Liver (tissue), 3 donors: ENCODE measurements around the gene VPS35L.

Experiments
- ATF3 ChIP-seq: IDR thresholded peaks from 2 replicates; pipeline ENCODE4 v1.6.1; 2016; ENCODE audit warnings: antibody characterized with exemption
- EGR1 ChIP-seq, 2 donors: IDR thresholded peaks; 2 replicates each; pipeline ENCODE4 v1.6.1; 2016 to 2018; ENCODE audit warnings: antibody characterized with exemption in 2 of 2, low read depth in 2 of 2
- GABPA ChIP-seq, 2 donors: IDR thresholded peaks in 1 of 2; conservative IDR thresholded peaks in 1 of 2; 2 replicates each; pipeline ENCODE4 v1.6.1; 2016; ENCODE audit warnings: antibody characterized with exemption in 2 of 2, mild to moderate bottlenecking in 1 of 2, moderate library complexity in 1 of 2
- HNF4A ChIP-seq, 2 donors: conservative IDR thresholded peaks; 2 replicates each; pipeline ENCODE4 v1.6.1; 2016; ENCODE audit warnings: antibody characterized with exemption in 2 of 2, mild to moderate bottlenecking in 2 of 2
- JUND ChIP-seq, 2 donors: IDR thresholded peaks; 2 replicates each; pipeline ENCODE4 v1.6.1; 2016; ENCODE audit warnings: antibody characterized with exemption in 2 of 2
- RAD21 ChIP-seq, 2 donors: IDR thresholded peaks; 2 replicates each; pipeline ENCODE4 v1.6.1; 2016; ENCODE audit warnings: antibody characterized with exemption in 2 of 2, mild to moderate bottlenecking in 2 of 2
- RXRA ChIP-seq, 2 donors: IDR thresholded peaks; 2 replicates each; pipeline ENCODE4 v1.6.1; 2017 to 2018; ENCODE audit warnings: antibody characterized with exemption in 2 of 2, mild to moderate bottlenecking in 1 of 2
- SP1 ChIP-seq: IDR thresholded peaks from 2 replicates; pipeline ENCODE4 v1.6.1; 2018; ENCODE audit warnings: antibody characterized with exemption, mild to moderate bottlenecking
- TAF1 ChIP-seq: conservative IDR thresholded peaks from 2 replicates; pipeline ENCODE4 v1.6.1; 2016; ENCODE audit warnings: antibody characterized with exemption, mild to moderate bottlenecking
- TF ChIP-seq, protein P1 (sequence below): fragments of 150-350 bp; IDR thresholded peaks from 2 replicates; pipeline ENCODE4 v1.5.1; 2017; ENCODE audit warnings: improper control_type of control experiment, low read depth, low read length; ENCODE audit not compliant: missing input control
- TF ChIP-seq, protein P2 (sequence below): IDR thresholded peaks from 2 replicates; pipeline ENCODE4 v1.6.1; 2016; ENCODE audit warnings: antibody characterized with exemption
- TF ChIP-seq, protein P3 (sequence below): IDR thresholded peaks from 2 replicates; pipeline ENCODE4 v1.6.1; 2016; ENCODE audit warnings: antibody characterized with exemption, mild to moderate bottlenecking
- donor health status: healthy.
- donor health status: healthy.

- TF ChIP-seq TAF1 = no peak
- TF ChIP-seq, protein P1, sequence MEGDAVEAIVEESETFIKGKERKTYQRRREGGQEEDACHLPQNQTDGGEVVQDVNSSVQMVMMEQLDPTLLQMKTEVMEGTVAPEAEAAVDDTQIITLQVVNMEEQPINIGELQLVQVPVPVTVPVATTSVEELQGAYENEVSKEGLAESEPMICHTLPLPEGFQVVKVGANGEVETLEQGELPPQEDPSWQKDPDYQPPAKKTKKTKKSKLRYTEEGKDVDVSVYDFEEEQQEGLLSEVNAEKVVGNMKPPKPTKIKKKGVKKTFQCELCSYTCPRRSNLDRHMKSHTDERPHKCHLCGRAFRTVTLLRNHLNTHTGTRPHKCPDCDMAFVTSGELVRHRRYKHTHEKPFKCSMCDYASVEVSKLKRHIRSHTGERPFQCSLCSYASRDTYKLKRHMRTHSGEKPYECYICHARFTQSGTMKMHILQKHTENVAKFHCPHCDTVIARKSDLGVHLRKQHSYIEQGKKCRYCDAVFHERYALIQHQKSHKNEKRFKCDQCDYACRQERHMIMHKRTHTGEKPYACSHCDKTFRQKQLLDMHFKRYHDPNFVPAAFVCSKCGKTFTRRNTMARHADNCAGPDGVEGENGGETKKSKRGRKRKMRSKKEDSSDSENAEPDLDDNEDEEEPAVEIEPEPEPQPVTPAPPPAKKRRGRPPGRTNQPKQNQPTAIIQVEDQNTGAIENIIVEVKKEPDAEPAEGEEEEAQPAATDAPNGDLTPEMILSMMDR = no peak
- no peak for TF ChIP-seq EGR1 (IDR thresholded peaks at IDR 0.05; ENCODE audit: low read depth in 2 of 2)
- TF ChIP-seq, protein P2, sequence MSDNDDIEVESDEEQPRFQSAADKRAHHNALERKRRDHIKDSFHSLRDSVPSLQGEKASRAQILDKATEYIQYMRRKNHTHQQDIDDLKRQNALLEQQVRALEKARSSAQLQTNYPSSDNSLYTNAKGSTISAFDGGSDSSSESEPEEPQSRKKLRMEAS = no peak
- no peak for TF ChIP-seq ATF3
- TF ChIP-seq GABPA (IDR thresholded peaks at IDR 0.05 in 1 of 2, conservative IDR thresholded peaks at IDR 0.05 in 1 of 2) = no peak
- TF ChIP-seq, protein P3, sequence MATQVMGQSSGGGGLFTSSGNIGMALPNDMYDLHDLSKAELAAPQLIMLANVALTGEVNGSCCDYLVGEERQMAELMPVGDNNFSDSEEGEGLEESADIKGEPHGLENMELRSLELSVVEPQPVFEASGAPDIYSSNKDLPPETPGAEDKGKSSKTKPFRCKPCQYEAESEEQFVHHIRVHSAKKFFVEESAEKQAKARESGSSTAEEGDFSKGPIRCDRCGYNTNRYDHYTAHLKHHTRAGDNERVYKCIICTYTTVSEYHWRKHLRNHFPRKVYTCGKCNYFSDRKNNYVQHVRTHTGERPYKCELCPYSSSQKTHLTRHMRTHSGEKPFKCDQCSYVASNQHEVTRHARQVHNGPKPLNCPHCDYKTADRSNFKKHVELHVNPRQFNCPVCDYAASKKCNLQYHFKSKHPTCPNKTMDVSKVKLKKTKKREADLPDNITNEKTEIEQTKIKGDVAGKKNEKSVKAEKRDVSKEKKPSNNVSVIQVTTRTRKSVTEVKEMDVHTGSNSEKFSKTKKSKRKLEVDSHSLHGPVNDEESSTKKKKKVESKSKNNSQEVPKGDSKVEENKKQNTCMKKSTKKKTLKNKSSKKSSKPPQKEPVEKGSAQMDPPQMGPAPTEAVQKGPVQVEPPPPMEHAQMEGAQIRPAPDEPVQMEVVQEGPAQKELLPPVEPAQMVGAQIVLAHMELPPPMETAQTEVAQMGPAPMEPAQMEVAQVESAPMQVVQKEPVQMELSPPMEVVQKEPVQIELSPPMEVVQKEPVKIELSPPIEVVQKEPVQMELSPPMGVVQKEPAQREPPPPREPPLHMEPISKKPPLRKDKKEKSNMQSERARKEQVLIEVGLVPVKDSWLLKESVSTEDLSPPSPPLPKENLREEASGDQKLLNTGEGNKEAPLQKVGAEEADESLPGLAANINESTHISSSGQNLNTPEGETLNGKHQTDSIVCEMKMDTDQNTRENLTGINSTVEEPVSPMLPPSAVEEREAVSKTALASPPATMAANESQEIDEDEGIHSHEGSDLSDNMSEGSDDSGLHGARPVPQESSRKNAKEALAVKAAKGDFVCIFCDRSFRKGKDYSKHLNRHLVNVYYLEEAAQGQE = no peak
- TF ChIP-seq RAD21 (IDR thresholded peaks at IDR 0.05) = no peak
- TF ChIP-seq HNF4A (conservative IDR thresholded peaks at IDR 0.05) = no peak
- no peak for TF ChIP-seq RXRA (IDR thresholded peaks at IDR 0.05)
- TF ChIP-seq SP1 = no peak
- TF ChIP-seq JUND (IDR thresholded peaks at IDR 0.05) = no peak
These were observed 19.1 kb downstream of the VPS35L start for GRCh38 chr16:19574615-19575014.
